ENCODE results near the gene TBL1X.

The TBL1X gene

GRCh38 chrX:9538544-9539045 is 73.7 kb downstream of the TBL1X start:
- no peak for DNase-seq

DNA sequence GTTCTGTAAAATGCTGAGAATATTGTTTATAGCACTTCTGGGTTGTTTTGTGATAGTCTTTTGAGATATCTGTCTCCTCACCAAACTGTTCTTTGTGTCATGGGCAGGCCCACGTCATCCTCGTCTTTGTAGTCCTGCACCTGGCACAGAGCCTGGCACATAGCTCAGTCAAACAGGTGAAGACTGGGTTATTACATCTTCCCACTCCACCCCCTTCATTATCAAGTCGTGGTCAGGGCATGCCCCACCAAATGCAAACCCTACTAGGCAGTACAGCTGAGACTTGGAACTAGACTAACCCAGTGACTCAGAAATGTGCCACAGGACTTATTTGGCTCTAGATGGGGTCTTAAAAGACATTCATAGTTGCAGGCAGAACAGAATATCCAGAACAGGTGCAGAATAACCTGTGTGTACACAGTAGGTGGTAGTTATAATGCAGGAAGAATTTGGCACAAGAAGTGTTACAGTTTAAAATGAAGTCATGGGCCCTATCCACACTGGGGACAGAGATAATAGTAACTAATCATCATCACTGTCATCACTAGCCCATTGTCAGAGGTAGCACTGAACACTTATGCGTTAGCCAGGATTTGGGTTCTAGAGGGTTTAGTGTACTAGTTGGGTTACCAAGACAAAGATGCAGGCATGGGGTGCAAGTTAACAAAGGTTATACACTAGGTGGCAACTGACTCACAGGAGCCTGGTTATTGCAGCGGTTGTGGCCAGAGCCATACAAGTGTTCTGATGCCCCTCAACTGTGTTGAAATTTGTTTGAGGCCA is 74.9 kb downstream of the TBL1X start:
- no peak for DNase-seq

DNA sequence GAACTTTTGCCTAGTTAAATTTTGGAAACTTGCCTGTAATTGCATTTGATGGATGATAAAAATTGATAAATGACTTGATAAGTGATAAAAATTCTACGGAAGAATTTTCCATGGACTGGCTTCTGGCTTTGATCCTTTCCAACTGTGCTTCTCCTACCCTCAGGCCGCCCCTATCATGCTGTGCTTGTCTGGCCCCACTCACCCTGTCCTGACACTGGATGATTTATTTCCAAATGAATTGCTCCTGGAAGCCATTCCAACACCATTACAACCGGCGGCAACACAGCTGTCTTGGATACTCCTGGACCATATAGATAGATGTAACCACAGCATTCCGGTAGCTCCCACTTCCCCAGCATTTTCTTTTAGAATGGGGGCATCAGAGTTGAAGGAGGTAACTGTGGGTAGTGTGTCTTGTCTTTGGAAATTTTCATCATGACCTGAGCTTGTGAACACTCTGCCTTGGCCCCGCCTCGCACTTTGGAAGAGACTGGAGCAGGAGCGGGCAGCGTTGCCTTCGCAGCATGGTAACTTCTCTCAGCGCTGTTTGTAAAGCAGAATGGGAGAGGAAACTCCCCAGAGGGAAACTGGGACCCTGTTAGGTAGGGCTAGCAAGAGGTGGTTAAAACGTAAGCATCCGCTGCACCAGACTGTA is 77.4 kb downstream of the TBL1X start:
- DNase-seq: no peak

- no peak for DNase-seq
Observed at GRCh38 chrX:9542761-9543111, 77.9 kb downstream of the TBL1X start.

- DNase-seq: no peak
Observed at GRCh38 chrX:9555354-9555753, 90.5 kb downstream of the TBL1X start.

GRCh38 chrX:9557091-9557490 is 92.2 kb downstream of the TBL1X start:
- DNase-seq: no peak

DNA sequence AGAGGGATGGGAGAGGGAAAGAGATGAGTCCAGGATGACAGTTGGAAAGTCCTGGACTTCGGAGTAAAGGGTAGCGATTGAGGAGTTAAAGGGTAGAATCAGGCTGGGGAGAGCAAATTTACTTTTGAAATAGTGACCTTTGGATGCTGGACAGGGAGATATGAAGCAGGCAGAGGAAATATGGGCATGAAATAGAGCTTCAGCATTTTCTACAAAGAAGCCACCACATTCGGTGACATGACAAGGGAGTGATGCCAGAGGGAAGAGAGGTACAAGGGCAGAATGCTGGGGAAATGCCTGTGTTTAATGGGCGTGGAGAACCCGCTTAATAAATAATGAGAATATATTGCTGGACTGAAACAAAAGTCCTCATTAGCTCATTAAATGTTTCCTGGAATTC is 92.7 kb downstream of the TBL1X start:
- no peak for DNase-seq

DNA sequence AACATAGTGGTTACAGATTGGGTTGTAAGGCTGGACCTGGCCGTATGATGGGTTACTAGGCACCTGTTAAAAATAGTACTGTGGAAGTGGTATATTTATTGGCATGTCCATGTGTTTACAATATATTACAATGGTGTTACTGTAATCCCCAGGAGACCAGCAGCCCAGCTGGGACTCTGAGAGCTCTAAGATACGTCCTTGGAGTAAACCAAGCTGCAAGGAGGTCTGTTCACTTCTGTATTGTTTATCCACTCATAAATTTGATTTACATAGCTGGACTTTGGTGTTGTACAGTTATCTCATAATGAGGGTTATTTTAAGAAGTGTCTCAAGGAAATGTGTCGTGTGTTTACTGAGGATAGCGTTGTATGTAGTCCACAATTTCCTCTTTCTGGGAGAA is 93.8 kb downstream of the TBL1X start:
- no peak for DNase-seq

- no peak for DNase-seq
Observed at GRCh38 chrX:9560219-9560618, 95.4 kb downstream of the TBL1X start.

DNA sequence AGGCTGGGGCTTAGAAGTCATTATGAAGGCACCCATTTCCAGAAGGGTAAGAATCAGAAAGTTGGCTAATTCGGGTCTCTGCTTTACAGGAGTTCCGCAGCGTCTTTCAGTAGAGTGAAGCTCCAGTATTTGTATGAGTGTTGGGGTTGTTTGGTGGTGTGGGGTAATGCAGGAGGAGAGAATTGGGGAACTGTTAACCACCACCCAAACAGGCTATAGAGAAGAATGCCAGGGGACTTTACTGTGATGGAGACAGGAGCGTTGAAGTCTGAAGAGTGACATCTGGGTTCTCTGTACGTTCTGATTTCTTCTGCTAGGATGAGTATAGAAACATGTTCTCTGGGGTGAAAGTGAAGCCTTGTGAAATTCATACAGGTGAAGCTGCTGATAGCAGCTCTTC is 96.3 kb downstream of the TBL1X start:
- DNase-seq: no peak

DNA sequence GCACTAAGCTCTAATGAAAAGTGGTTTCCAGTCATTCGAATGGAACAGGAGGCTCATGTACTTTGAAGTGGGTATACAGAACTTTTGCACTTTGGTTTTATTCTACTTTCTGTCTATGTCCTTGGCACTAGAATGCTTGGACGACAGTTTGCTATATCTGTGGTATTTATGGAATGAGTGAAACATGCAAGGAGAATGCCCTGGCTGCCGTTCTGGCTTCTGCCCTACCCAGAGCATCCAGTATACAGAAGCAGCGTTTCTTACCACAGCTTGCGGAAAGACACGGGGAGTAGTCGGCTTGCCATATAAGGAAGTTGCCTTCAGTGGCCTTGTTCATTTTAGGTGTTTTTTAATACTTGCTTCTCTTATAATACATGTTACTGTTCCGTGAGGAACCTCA is 98.0 kb downstream of the TBL1X start:
- DNase-seq: no peak

DNA sequence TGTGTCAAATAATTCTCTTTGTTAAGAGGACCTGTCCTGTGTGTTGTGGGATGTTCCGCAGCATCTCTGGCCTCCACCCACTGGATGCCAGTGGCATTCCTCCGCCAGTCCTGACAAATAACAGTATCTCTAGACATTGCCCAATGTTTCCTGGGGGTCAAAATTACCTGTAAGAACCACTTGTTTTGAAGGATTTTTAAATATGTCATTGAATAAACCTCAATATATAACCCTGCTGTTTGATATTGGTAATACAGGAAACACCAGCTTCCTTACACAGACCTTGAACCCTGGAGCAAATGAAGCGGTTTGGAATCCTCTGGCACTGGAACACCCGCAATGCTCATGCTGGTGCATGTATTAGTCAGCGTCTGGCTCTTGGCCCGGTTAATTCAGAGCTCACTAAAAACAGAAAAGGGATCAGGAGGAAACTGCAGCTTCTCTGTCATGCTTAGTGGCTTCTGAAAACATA is 101.3 kb downstream of the TBL1X start:
- no peak for DNase-seq

- no peak for DNase-seq
Observed at GRCh38 chrX:9569876-9570301, 105.0 kb downstream of the TBL1X start.

DNA sequence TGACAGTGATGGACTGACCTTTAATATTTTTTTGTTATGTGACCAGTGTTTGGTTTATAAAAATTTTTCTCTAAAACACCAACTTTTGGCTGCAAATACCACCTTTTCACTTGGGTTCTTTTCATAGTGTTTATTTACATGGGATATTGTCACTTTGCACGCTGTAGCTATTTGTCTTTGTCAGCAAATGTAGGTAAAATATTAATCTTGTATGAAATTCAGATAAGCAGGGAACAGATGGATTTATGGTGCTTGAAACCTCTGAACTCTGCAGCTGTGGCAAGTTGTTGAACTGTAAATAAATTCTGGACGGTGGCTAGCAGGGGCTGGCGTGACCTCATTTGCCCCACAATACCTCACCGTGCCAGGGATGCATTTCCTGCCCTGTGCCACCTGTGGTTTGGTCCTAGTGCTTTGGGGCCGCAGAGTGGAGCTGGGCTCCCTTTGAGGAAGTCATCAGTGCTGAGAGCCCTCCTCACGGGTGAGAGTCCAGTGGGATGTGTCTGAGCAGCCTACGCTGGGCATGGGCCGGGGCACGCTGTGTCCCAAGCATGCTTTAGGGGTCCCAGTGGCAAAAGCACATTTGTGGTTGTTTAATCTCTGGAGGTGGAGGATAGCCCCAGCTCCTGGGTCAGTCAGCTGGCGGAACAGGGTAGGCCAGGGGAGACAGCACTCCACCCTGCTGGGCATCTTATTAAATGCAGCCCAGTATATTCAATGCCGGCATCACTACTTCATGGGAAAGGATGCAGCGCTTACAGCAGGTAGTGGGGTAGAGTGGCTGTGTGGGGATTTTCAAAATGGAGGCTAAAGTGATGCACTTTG is 108.6 kb downstream of the TBL1X start:
- DNase-seq: no peak

- no peak for DNase-seq
Observed at GRCh38 chrX:9576059-9576458, 111.2 kb downstream of the TBL1X start.

DNA sequence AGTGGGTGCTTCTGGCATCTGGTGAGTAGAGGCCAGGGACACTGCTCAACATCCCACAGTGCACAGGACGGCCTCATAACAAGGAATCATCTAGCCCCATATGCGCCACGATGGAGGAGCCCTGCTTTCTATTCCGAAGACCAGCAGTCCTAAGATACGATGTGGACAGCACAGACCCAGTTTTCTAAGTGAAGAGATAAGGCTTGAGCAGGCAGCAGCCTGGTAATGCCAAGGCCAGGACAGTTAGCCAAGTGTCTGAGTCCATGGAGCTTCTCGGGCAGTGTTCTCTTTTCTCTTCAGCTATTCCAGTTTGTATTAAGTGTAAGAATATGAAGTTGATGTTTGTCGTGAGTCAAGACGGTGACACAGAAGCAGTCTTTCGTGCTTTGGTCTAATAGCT is 112.7 kb downstream of the TBL1X start:
- no peak for DNase-seq

DNA sequence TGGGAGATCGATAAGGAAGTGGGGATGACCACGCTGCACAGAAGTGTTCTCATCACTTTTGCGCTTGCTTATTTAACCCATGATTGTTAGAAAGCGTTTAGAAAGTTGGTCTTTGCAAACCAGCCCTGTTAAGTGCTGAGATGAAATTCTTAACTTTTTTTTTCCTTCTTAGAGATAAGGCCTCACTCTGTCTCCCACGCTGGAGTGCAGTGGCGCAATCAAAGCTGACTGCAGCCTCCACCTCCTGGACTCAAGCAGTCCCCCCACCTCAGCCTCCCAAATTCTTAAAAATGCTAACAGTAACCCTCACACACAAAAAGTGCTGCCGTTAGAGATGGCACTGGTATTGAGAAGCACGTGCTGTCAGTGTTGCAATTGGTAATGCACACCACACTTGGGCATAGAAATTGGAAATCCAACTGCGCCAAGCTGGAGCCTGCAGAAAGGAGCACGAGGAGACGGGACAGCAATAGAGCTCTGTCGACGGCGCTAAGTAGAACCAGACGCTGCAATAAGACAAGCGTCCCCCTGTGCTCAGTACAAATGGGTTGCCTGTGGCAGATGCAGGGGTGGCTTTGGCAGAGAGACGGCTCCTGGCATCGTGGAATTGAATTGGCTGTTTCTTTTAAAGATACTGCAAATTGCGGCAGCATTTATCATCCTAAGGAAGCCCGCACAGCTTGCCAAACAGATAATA is 113.4 kb downstream of the TBL1X start:
- DNase-seq: no peak

- no peak for DNase-seq
Observed at GRCh38 chrX:9581771-9582385, 117.0 kb downstream of the TBL1X start.

- no peak for DNase-seq
Observed at GRCh38 chrX:9582956-9583355, 118.1 kb downstream of the TBL1X start.

GRCh38 chrX:9586992-9587392 is 122.1 kb downstream of the TBL1X start:
- no peak for DNase-seq

DNA sequence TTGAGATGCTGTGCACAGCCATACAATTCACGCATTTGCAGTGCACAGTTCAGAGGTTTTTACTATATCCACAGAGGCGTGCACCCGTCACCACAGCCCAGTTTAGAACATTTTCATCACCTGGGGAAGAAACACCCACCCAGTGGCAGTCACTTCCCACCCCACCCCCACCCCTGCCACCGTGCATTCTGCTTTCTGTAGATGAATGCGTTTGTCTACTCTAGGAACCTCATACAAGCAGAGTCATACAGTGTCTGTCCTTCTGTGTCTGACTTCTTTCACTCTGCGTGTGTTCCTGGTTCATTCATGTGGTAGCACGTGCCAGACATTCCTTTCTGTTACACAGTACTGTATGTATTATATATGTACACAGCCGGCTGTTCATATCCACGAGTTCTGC is 122.8 kb downstream of the TBL1X start:
- no peak for DNase-seq

DNA sequence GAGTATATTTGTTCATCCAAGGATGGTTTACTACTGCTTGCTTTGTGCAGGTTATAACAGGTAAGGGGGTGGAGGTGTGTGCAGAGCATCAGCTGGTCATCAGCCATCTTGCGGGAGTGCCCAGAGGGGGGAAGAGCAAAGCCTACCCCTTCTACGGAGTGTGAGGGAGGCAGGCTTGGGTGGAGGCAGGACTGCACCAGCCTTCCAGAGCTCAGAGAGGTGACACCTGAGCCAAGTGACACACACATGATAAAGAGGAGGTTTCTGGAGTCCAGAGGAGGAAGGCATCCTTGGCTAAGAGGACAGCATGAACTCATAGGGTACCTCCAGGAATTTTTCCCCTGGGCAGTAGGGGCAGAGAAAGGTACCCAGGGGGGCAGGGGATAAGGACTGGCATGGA is 126.6 kb downstream of the TBL1X start:
- DNase-seq: no peak

DNA sequence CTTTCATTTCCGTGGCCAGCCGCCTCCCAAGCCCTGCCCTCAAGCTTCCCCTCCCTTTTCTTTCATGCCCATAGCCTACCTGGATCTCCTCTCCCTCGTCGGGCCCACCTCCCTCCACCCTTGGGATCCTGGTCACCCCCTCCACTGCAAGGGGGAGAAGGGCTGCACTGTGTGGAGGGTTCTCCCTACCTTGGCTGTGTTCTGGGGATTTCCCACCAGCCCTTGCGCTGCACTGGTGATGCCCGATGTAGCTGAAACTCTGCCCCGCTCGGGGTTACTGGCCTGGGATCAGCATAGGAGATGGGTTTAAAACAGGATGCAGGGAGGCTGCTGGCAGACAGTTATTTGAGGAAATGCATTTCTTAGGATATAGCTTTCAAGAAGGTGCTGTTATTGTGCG is 128.9 kb downstream of the TBL1X start:
- no peak for DNase-seq

Measured in KG1 (cell line).